SK-N-SH (cell line): Measurements from ENCODE around the gene RABL6. TPM values are rescaled to one million over a fixed set of nuclear protein-coding genes. Genes with fewer than 3 reads are reported as not detected.
"Not testable (repeated sequence)": the region's sequence is repeated elsewhere in the genome, so short reads cannot be mapped to it uniquely, and the experiment has no call there.

ENCODE experiments used
- CTCF ChIA-PET: fragments of 300-600, 350-600 bp; formaldehyde crosslinking; extraction: SDS; loops from one replicate; lab custom pipeline; 2021; lab: Yijun Ruan, JAX
- POLR2A ChIA-PET: fragments of 350-600 bp; sonication (Branson Sonifier 250); formaldehyde crosslinking; extraction: SDS; loops from one replicate; lab custom pipeline; 2020; ENCODE audit warnings: antibody characterized with exemption, inconsistent platforms; lab: Yijun Ruan, JAX
- DNase-seq: peaks from one replicate; pipeline ENCODE4 v3.0.0; 2012
- H2AFZ ChIP-seq: fragments of 200-600 bp; sonication (generic); 2 replicates; pipeline ENCODE4 v1.8.1; 2016; ENCODE audit warnings: antibody characterized with exemption, mild to moderate bottlenecking, low read depth
- H3F3A ChIP-seq: fragments of 200-600 bp; sonication (generic); replicated peaks from 2 replicates; pipeline ENCODE3; 2016; ENCODE audit warnings: antibody characterized with exemption, mild to moderate bottlenecking; ENCODE audit not compliant: insufficient read depth
- H3K27ac ChIP-seq, 2 experiments: fragments of 200-500 bp in 1 of 2; fragments of 200-600 bp in 1 of 2; sonication (Bioruptor generic) in 1 of 2; sonication (generic), shearing (Covaris generic) in 1 of 2; 2 replicates each; pipeline versions ENCODE4 v1.5.1 to v1.6.1; 2014 to 2016; ENCODE audit warnings: low read depth in 2 of 2, inconsistent platforms in 1 of 2, low read length in 1 of 2, mild to moderate bottlenecking in 1 of 2, mixed read lengths in 1 of 2
- H3K27me3 ChIP-seq: fragments of 200-600 bp; sonication (generic), shearing (Covaris generic); 2 replicates; pipeline ENCODE4 v1.6.1; 2016; ENCODE audit warnings: mixed run types; ENCODE audit not compliant: insufficient read depth
- H3K36me3 ChIP-seq, 2 experiments: fragments of 200-500 bp in 1 of 2; fragments of 200-600 bp in 1 of 2; sonication (Bioruptor generic) in 1 of 2; sonication (generic) in 1 of 2; replicated peaks in 1 of 2; 2 replicates each; pipeline versions ENCODE3 to v1.5.1; 2014 to 2016; ENCODE audit warnings: low read length in 1 of 2, mild to moderate bottlenecking in 1 of 2; ENCODE audit not compliant: insufficient read depth in 2 of 2, control insufficient read depth in 1 of 2
- H3K4me1 ChIP-seq, 2 experiments: fragments of 200-500 bp in 1 of 2; fragments of 200-600 bp in 1 of 2; sonication (Bioruptor generic) in 1 of 2; sonication (generic), shearing (Covaris generic) in 1 of 2; 2 replicates each; pipeline versions ENCODE4 v1.5.1 to v1.6.1; 2014 to 2016; ENCODE audit warnings: low read depth in 1 of 2, low read length in 1 of 2, mixed run types in 1 of 2; ENCODE audit not compliant: insufficient read depth in 2 of 2, control insufficient read depth in 1 of 2
- H3K4me2 ChIP-seq: fragments of 200-600 bp; sonication (generic), shearing (Covaris generic); 2 replicates; pipeline ENCODE4 v1.6.1; 2017; ENCODE audit warnings: mixed run types
- H3K4me3 ChIP-seq, 2 experiments: fragments of 200-500 bp in 1 of 2; fragments of 200-600 bp in 1 of 2; sonication (Bioruptor generic) in 1 of 2; sonication (generic), shearing (Covaris generic) in 1 of 2; 2 replicates each; pipeline versions ENCODE4 v1.5.1 to v1.8.1; 2014 to 2016; ENCODE audit warnings: low read depth in 2 of 2, inconsistent platforms in 1 of 2, low read length in 1 of 2, mild to moderate bottlenecking in 1 of 2, mixed read lengths in 1 of 2, moderate library complexity in 1 of 2
- H3K79me2 ChIP-seq: fragments of 200-600 bp; sonication (generic); 2 replicates; pipeline ENCODE4 v1.8.1; 2017; ENCODE audit warnings: mild to moderate bottlenecking; ENCODE audit not compliant: insufficient read depth
- H3K9ac ChIP-seq: fragments of 200-600 bp; sonication (generic); 2 replicates; pipeline ENCODE4 v1.6.1; 2017; ENCODE audit warnings: mixed run types
- H3K9me2 ChIP-seq: fragments of 200-600 bp; sonication (generic); 2 replicates; pipeline ENCODE4 v1.6.1; 2017; ENCODE audit warnings: mixed run types
- H3K9me3 ChIP-seq: fragments of 200-600 bp; sonication (generic); 2 replicates; pipeline ENCODE4 v1.6.1; 2017; ENCODE audit warnings: mixed run types, mild to moderate bottlenecking, moderate library complexity
- H4K20me1 ChIP-seq: fragments of 200-600 bp; sonication (generic); 2 replicates; pipeline ENCODE4 v1.6.1; 2017; ENCODE audit warnings: mild to moderate bottlenecking, mixed run types; ENCODE audit not compliant: insufficient read depth
- CHD2 ChIP-seq: fragments of 150-350 bp; IDR thresholded peaks from 2 replicates; pipeline ENCODE4 v1.6.1; 2018; ENCODE audit warnings: low read length; ENCODE audit not compliant: partially characterized antibody
- ELF1 ChIP-seq: IDR thresholded peaks from 2 replicates; pipeline ENCODE4 v1.4.0; 2012
- FOXM1 ChIP-seq: IDR thresholded peaks from 2 replicates; pipeline ENCODE4 v1.4.0; 2012; ENCODE audit warnings: low read depth, mild to moderate bottlenecking
- IRF3 ChIP-seq: fragments of 150-350 bp; IDR thresholded peaks from 2 replicates; pipeline ENCODE4 v1.6.1; 2016; ENCODE audit warnings: mild to moderate bottlenecking, low read depth, low read length
- MAX ChIP-seq: IDR thresholded peaks from 2 replicates; pipeline ENCODE4 v1.4.0; 2012; ENCODE audit warnings: low read depth
- MXI1 ChIP-seq: IDR thresholded peaks from 2 replicates; pipeline ENCODE4 v1.6.1; 2012; ENCODE audit warnings: mild to moderate bottlenecking, low read depth, low read length, improper control_type of control experiment
- NFIC ChIP-seq: IDR thresholded peaks from 2 replicates; pipeline ENCODE4 v1.4.0; 2012; ENCODE audit warnings: borderline replicate concordance
- PBX3 ChIP-seq: IDR thresholded peaks from 2 replicates; pipeline ENCODE4; 2012
- POLR2AphosphoS5 ChIP-seq: IDR thresholded peaks from 2 replicates; pipeline ENCODE4 v1.6.1; 2012; ENCODE audit warnings: low read depth, low read length
- RFX5 ChIP-seq: IDR thresholded peaks from 2 replicates; pipeline ENCODE4 v1.6.1; 2012; ENCODE audit warnings: mild to moderate bottlenecking, improper control_type of control experiment, low read length
- TCF12 ChIP-seq: IDR thresholded peaks from 2 replicates; pipeline ENCODE4 v1.4.0; 2012
- USF1 ChIP-seq: IDR thresholded peaks from 2 replicates; pipeline ENCODE4 v1.4.0; 2012; ENCODE audit warnings: low read depth, borderline replicate concordance
- WGBS: methylation state at CpG from one replicate; pipeline ENCODE4 v1.1.6; 2017; ENCODE audit warnings: low lambda C conversion rate; 5-methylcytosine and 5-hydroxymethylcytosine counted together
- polyA plus RNA-seq, 3 experiments: library from polyadenylated mRNA; depleted of rRNA; stranded (reverse); fragments of >200 nt; gene quantifications; 2 replicates each; pipeline ENCODE4 v1.2.3, GENCODE V29; 2012

RABL6 gene
- polyA plus RNA-seq, 1 of the 3 experiments (the other 2 are of a cell fraction): 43.6 TPM

- DNase-seq, H3K9me3 ChIP-seq, H3K9ac ChIP-seq, H3K4me2 ChIP-seq, H3F3A ChIP-seq, H3K9me2 ChIP-seq, H3K4me1 ChIP-seq, H3K36me3 ChIP-seq, POLR2A ChIA-PET, H4K20me1 ChIP-seq, H3K27ac ChIP-seq, H2AFZ ChIP-seq, H3K4me3 ChIP-seq, H3K27me3 ChIP-seq: not testable (repeated sequence)
- H3K79me2 ChIP-seq: peaks cover 20% of the 10 kb centered on the region
- CTCF ChIA-PET: interaction anchor here (1.6 to 1.8 kb wide), 2 partner anchors 11 to 40 kb away, joined by 4 to 5 read pairs; no protein-coding TSS in a partner anchor
- 88% methylated on average over 10 of the region's 10 CpGs for WGBS
Measured at GRCh38 chr9:136883670-136884069, 75.9 kb downstream of the RABL6 start.

GRCh38 chr9:136885950-136886578 is 78.3 kb downstream of the RABL6 start, which contains the start of gene TRAF2:
Gene TRAF2, plus strand, starts transcription at chr9:136886516. Its CDS starts 12,225 bp downstream, at chr9:136898741.
- Histone ChIP-seq H2AFZ (peak within 1 kb of the TSS; percentile 81), H3K79me2 (peaks cover 42% of the 10 kb centered on the region), H3F3A (no peaks in the 10 kb centered on the region), H3K27me3 (no peaks in the 10 kb centered on the region), H4K20me1 (peaks cover 10% of the 10 kb centered on the region; the same call in 1 of the 2 replicates), H3K4me2 (peak within 1 kb of the TSS; percentile 100), H3K4me3 (peak within 1 kb of the TSS; percentile 74 to 86), H3K9me3 (no peaks in the 10 kb centered on the region), H3K36me3 (no peaks in the 10 kb centered on the region), H3K9me2 (no peaks in the 10 kb centered on the region), H3K4me1 (peaks cover 0 to 10% of the 10 kb centered on the region in 2 experiments; a peak in 2 of 4 replicates), H3K27ac (peak within 1 kb of the TSS; percentile 39 to 67), H3K9ac (peak within 1 kb of the TSS; percentile 86)
- DNase-seq: peak; percentile 100
- 2% methylated on average over 13 of the region's 88 CpGs for WGBS
- POLR2A ChIA-PET: interaction anchor here (0.6 to 1.3 kb wide), 5 partner anchors 17 to 57 kb away, joined by 3 to 4 read pairs (median 3); partner anchors contain the start of gene EDF1
- peak; percentile 100 for TF ChIP-seq PBX3
- peak; percentile 34; the same call in 1 of the 2 replicates for TF ChIP-seq MAX
- TF ChIP-seq MXI1: peak; percentile 81
- TF ChIP-seq ELF1: no peak
- no peak for TF ChIP-seq TCF12
- peak; percentile 96 for TF ChIP-seq CHD2
- TF ChIP-seq NFIC: no peak
- TF ChIP-seq POLR2AphosphoS5: peak; percentile 53; the same call in 1 of the 2 replicates
- TF ChIP-seq USF1: no peak
- TF ChIP-seq FOXM1: no peak
- TF ChIP-seq IRF3: peak; percentile 99
- TF ChIP-seq RFX5: no peak
- CTCF ChIA-PET: interaction anchor here (2.2 kb wide), 1 partner anchor 59 kb away, joined by 4 read pairs; the partner anchor contains the start of genes C8G and FBXW5
